ENCODE measurements around the gene TMEM255B.

DNA sequence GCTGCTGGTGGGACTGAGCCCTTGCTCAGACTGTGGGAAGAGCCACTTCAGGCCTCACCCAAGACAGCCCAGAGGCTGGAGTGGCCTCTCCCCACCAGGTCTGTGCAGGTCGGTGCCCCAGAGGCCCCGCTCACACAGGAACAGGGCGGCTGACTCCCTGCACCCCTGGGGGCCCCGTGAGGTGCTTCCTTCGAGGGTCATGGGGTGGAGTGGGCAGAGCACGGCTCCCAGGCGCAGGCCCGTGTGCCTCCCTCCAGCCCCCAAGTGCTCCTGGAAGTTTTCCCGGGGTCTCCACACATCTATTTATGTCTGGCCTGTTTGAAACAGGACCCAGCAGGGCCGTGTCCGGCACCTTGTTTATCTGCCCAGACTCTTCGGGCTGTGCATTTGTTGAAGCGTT lies 9.5 kb upstream of the TMEM255B start:
- TF ChIP-seq, protein P1, sequence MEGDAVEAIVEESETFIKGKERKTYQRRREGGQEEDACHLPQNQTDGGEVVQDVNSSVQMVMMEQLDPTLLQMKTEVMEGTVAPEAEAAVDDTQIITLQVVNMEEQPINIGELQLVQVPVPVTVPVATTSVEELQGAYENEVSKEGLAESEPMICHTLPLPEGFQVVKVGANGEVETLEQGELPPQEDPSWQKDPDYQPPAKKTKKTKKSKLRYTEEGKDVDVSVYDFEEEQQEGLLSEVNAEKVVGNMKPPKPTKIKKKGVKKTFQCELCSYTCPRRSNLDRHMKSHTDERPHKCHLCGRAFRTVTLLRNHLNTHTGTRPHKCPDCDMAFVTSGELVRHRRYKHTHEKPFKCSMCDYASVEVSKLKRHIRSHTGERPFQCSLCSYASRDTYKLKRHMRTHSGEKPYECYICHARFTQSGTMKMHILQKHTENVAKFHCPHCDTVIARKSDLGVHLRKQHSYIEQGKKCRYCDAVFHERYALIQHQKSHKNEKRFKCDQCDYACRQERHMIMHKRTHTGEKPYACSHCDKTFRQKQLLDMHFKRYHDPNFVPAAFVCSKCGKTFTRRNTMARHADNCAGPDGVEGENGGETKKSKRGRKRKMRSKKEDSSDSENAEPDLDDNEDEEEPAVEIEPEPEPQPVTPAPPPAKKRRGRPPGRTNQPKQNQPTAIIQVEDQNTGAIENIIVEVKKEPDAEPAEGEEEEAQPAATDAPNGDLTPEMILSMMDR (conservative IDR thresholded peaks at IDR 0.05) = no peak
- TF ChIP-seq EZH2 (IDR thresholded peaks at IDR 0.05; ENCODE audit: low read depth) = no peak
